Lower lobe of right lung (tissue), 2 donors: ENCODE measurements around the gene SLCO2B1. TPM values are rescaled to one million over a fixed set of nuclear protein-coding genes. Genes with fewer than 3 reads are reported as not detected.

Experiments used
- ATAC-seq, 2 donors: fragments of 200-7000 bp; cut with Tn5 transposase; one replicate each; pipeline ENCODE4 v1.9.1; 2020 to 2022; ENCODE audit warnings: mild to moderate bottlenecking in 2 of 2, moderate library complexity in 2 of 2
- DNase-seq: peaks from one replicate; pipeline ENCODE4 v3.0.0-alpha.2; 2020
- H3K27ac ChIP-seq: fragments of 200-600 bp; one replicate; pipeline ENCODE4 v1.8.0; 2022
- H3K27me3 ChIP-seq: fragments of 200-600 bp; one replicate; pipeline ENCODE4 v1.8.0; 2022; ENCODE audit warnings: low read depth
- H3K36me3 ChIP-seq: fragments of 200-600 bp; one replicate; pipeline ENCODE4 v1.8.0; 2022; ENCODE audit warnings: mild to moderate bottlenecking
- H3K4me1 ChIP-seq: fragments of 200-600 bp; one replicate; pipeline ENCODE4 v1.8.0; 2022
- H3K4me3 ChIP-seq: fragments of 200-600 bp; one replicate; pipeline ENCODE4 v1.8.0; 2022; ENCODE audit warnings: mild to moderate bottlenecking
- H3K9me3 ChIP-seq: fragments of 200-600 bp; one replicate; pipeline ENCODE4 v1.8.0; 2022
- intact Hi-C: fragments of 100-400 bp; cut with DNase I; formaldehyde crosslinking; loops from one replicate; pipeline ENCODE4 v1.11.0; 2022
- total RNA-seq: library from RNA; stranded (reverse); fragmentation: NEBNext Ultra II Directional; extraction: Animal tissue kit (Norgen Biotek cat#: 25700); gene quantifications from one replicate; pipeline ENCODE4 v1.2.1, GENCODE V29; 2021
- TF ChIP-seq, protein P1 (sequence below): fragments of 200-600 bp; IDR thresholded peaks from one replicate; pipeline ENCODE4 v1.8.0; 2022; ENCODE audit warnings: antibody characterized with exemption, mild to moderate bottlenecking
- donor health status: DM: no; HTN: yes; CAD: no; lungs with severe emphysema.

Gene SLCO2B1
- total RNA-seq, 1 donor from 2014 or later = 332 TPM

DNA sequence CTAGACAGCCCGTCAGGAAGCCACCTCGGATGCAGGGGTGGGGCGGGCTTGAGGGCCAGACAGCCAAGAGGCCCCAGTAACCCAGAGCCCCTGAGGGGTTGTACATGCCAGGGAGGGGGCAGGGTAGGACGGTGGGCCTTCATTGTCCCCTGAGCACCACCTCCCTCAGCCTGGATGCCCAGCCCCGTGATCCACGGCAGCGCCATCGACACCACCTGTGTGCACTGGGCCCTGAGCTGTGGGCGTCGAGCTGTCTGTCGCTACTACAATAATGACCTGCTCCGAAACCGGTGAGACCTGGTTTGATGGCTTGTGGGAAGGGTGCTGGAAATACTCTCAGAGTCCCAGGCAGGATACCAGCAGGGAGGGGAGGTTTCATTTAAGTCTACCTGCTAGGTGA, 52.2 kb downstream of the SLCO2B1 start:
- intact Hi-C loops = loop anchor here (10.0 kb wide), 1 partner anchor 58 kb away; no protein-coding TSS in a partner anchor
- ATAC-seq = no peak
- Histone ChIP-seq H3K9me3 (no peaks in the 10 kb centered on the region), H3K27me3 (no peaks in the 10 kb centered on the region), H3K4me3 (no peak overlapping the region), H3K27ac (no peak overlapping the region), H3K4me1 (no peaks in the 10 kb centered on the region), H3K36me3 (peaks cover 40% of the 10 kb centered on the region)
- TF ChIP-seq, protein P1, sequence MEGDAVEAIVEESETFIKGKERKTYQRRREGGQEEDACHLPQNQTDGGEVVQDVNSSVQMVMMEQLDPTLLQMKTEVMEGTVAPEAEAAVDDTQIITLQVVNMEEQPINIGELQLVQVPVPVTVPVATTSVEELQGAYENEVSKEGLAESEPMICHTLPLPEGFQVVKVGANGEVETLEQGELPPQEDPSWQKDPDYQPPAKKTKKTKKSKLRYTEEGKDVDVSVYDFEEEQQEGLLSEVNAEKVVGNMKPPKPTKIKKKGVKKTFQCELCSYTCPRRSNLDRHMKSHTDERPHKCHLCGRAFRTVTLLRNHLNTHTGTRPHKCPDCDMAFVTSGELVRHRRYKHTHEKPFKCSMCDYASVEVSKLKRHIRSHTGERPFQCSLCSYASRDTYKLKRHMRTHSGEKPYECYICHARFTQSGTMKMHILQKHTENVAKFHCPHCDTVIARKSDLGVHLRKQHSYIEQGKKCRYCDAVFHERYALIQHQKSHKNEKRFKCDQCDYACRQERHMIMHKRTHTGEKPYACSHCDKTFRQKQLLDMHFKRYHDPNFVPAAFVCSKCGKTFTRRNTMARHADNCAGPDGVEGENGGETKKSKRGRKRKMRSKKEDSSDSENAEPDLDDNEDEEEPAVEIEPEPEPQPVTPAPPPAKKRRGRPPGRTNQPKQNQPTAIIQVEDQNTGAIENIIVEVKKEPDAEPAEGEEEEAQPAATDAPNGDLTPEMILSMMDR = no peak
- DNase-seq = no peak

DNA sequence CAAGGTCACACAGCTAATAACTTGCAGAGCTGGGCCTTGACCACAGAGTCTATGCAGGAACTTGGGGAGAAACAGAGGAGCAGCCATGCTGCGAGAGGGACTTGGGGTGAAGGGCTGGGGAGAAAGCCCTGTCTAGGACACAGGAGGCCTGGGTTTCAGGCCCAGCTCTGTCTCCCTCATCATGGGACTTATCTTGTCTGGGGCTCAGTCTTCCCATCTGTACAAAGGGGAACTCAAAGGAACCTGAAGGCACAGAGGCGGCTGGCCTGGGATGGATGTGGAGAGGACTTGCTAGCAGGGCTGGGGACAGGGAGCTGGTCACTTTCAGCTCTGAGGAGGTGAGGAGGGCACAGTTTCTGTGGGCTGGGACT, 52.7 kb downstream of the SLCO2B1 start:
- Histone ChIP-seq H3K9me3 (no peaks in the 10 kb centered on the region), H3K4me3 (no peak overlapping the region), H3K27me3 (no peaks in the 10 kb centered on the region), H3K4me1 (no peaks in the 10 kb centered on the region), H3K36me3 (peaks cover 35% of the 10 kb centered on the region), H3K27ac (no peak overlapping the region)
- ATAC-seq (no peak), DNase-seq (no peak)
- intact Hi-C loops = loop anchor here (10.0 kb wide), 1 partner anchor 59 kb away; no protein-coding TSS in a partner anchor
- TF ChIP-seq, protein P1 = no peak

DNA sequence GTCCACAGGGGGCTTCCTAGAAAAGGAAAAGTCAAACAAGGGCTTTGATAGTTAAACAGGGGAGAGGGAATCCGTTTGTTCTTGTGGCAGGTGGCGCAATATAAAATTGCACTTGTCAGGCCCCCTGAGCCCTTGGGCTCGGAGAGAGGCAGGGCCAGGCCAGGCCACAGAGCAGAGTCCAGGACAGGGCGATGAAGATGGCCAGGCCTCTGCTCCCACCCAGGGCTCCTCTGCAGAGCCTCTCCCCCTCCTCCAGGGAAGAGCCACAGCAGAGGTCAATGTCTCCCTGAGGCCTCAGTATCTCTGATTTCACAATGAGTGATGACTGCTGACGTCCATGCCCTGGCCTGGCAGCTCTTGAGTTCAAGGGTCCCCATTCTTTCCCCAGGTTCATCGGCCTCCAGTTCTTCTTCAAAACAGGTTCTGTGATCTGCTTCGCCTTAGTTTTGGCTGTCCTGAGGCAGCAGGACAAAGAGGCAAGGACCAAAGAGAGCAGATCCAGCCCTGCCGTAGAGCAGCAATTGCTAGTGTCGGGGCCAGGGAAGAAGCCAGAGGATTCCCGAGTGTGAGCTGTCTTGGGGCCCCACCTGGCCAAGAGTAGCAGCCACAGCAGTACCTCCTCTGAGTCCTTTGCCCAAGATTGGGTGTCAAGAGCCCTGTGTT, 53.2 kb downstream of the SLCO2B1 start:
- no peak for ATAC-seq
- no peaks in the 10 kb centered on the region for H3K4me1 ChIP-seq
- peaks cover 30% of the 10 kb centered on the region for H3K36me3 ChIP-seq
- TF ChIP-seq, protein P1 = no peak
- intact Hi-C loops = loop anchor here (10.0 kb wide), 1 partner anchor 59 kb away; no protein-coding TSS in a partner anchor
- no peak overlapping the region for H3K27ac ChIP-seq
- no peaks in the 10 kb centered on the region for H3K9me3 ChIP-seq
- H3K4me3 ChIP-seq = no peak overlapping the region
- H3K27me3 ChIP-seq = no peaks in the 10 kb centered on the region
- DNase-seq = no peak

DNA sequence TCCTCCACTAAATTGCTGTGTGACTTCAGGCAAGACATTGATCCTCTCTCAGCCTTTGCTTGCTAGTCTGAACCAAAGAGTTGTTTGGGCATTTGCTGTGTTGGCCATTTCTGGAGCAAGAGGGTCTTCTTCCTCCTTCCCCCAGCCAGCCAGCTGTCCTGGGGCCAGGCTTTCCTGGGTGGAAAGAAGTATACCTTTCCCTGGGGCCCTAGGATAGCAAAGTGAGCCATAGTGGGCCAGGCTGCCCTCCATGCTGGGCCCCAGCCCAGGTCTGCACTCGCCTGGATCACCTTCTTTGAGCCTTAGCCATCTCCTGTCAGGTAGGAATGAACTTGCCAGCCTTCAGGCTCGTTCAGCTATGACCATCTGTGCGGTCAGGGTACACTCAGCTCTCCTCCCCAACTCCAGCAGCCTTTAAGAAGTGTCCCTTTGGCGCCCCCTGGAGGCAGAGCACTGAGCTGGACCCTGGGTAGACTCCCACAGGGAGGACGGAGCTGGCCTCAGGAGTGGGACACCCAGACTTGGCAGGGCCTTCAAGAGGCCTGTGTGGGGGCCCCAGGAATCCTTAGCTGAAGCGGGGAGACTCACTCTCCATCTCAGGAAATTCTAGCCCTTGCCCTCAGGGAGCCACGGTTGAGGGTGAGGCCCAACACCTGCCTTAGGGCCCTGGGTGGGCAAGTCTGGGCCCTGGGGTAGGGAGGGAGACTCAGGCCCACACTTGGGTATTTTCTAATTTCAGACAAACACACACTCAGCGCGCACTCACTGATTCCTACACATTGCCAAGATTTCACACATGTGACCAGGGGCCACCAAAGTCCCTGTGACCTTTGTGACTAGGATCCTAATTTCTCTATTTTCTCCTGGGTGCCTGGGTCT, 54.0 kb downstream of the SLCO2B1 start:
- no peak overlapping the region for H3K4me3 ChIP-seq
- H3K9me3 ChIP-seq = no peaks in the 10 kb centered on the region
- no peaks in the 10 kb centered on the region for H3K27me3 ChIP-seq
- ATAC-seq = peak; percentile 89 to 90
- TF ChIP-seq, protein P1 = peak; percentile 89
- intact Hi-C loops = loop anchor here (10.0 kb wide), 1 partner anchor 60 kb away; no protein-coding TSS in a partner anchor
- no peak overlapping the region for H3K27ac ChIP-seq
- peaks cover 23% of the 10 kb centered on the region for H3K36me3 ChIP-seq
- H3K4me1 ChIP-seq = no peaks in the 10 kb centered on the region
- DNase-seq = peak; percentile 90

DNA sequence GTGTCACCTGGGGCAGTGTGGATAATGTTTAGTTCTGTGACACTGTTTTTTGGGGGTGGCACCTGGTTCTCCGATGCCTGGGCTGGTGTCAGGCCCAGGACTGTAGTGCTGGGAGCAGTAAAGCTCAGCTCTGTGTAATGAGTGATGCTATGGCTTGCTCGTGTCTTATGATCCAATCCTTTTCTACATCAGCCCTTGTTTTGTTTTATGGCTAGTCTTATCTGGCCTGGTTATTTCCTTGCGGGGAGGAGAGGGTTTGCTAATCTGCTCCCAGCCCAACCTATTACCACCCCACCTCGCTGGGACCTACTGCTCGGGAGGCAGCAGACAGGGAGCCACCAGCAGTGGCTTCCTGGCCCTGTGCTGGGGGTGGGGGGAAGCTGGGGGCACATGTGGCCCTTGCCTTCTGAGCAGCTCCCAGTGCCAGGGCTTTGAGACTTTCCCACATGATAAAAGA, 54.7 kb downstream of the SLCO2B1 start:
- ATAC-seq (no peak), DNase-seq (no peak)
- intact Hi-C loops = loop anchor here (10.0 kb wide), 1 partner anchor 61 kb away; no protein-coding TSS in a partner anchor
- no peaks in the 10 kb centered on the region for H3K4me1 ChIP-seq
- H3K27me3 ChIP-seq = no peaks in the 10 kb centered on the region
- no peak overlapping the region for H3K27ac ChIP-seq
- H3K4me3 ChIP-seq = no peak overlapping the region
- TF ChIP-seq, protein P1 = no peak
- no peaks in the 10 kb centered on the region for H3K9me3 ChIP-seq
- peaks cover 16% of the 10 kb centered on the region for H3K36me3 ChIP-seq
